IMR-90 (cell line): Measurements from ENCODE around the gene C2orf74. TPM values are rescaled to one million over a fixed set of nuclear protein-coding genes. Genes with fewer than 3 reads are reported as not detected.

ENCODE experiments used
- ATAC-seq: fragments of 200-7000 bp; cut with Tn5 transposase; 2 replicates; pipeline ENCODE4 v1.9.1; 2020; ENCODE audit warnings: low read depth, mild to moderate bottlenecking, moderate library complexity
- BruUV-seq: library from RNA; stranded (reverse); fragments of 400-500 nt; replicated peaks from 2 replicates; lab custom pipeline; 2021; lab: Mats Ljungman, UMichigan
- CTCF ChIA-PET: fragments of 300-600 bp; formaldehyde crosslinking; extraction: SDS; loops from one replicate; lab custom pipeline; 2021; ENCODE audit warnings: antibody characterized with exemption; lab: Yijun Ruan, JAX
- POLR2A ChIA-PET: fragments of 300-600 bp; sonication (Branson Sonifier 250); formaldehyde crosslinking; loops from one replicate; lab custom pipeline; 2022; ENCODE audit warnings: antibody characterized with exemption; ENCODE audit not compliant: unreplicated experiment; lab: Charles Lee
- DNase-seq: peaks from one replicate; pipeline ENCODE4 v3.0.0; 2013
- H2AFZ ChIP-seq: replicated peaks from 2 replicates; pipeline ENCODE3; 2013; ENCODE audit warnings: low read length, mild to moderate bottlenecking; ENCODE audit not compliant: poor library complexity
- H2AK5ac ChIP-seq: 2 replicates; pipeline ENCODE4 v1.6.1; 2013; ENCODE audit warnings: low read depth, low read length, inconsistent platforms
- H2AK9ac ChIP-seq: replicated peaks from 2 replicates; pipeline ENCODE3; 2013; ENCODE audit warnings: mild to moderate bottlenecking, low read depth, low read length, moderate library complexity; ENCODE audit not compliant: poor library complexity
- H2BK120ac ChIP-seq: 2 replicates; pipeline ENCODE4 v1.6.1; 2013; ENCODE audit warnings: low read depth, low read length, inconsistent platforms
- H2BK15ac ChIP-seq: 3 replicates; pipeline ENCODE4 v1.6.1; 2013; ENCODE audit warnings: low read depth, low read length, inconsistent platforms
- H2BK20ac ChIP-seq: 2 replicates; pipeline ENCODE4 v1.6.1; 2013; ENCODE audit warnings: low read depth, mild to moderate bottlenecking, inconsistent platforms, low read length, moderate library complexity
- H2BK5ac ChIP-seq: 2 replicates; pipeline ENCODE4 v1.6.1; 2013; ENCODE audit warnings: mild to moderate bottlenecking, low read depth, low read length, inconsistent platforms; ENCODE audit not compliant: poor library complexity, severe bottlenecking
- H3K14ac ChIP-seq: replicated peaks from 2 replicates; pipeline ENCODE4 v1.6.1; 2013; ENCODE audit warnings: low read depth, low read length, inconsistent platforms
- H3K18ac ChIP-seq: 2 replicates; pipeline ENCODE4 v1.6.1; 2013; ENCODE audit warnings: low read depth, low read length, control low read depth
- H3K23ac ChIP-seq: 2 replicates; pipeline ENCODE4 v1.6.1; 2013; ENCODE audit warnings: low read depth, low read length, inconsistent platforms
- H3K27ac ChIP-seq: 2 replicates; pipeline ENCODE4 v1.5.1; 2013; ENCODE audit warnings: mild to moderate bottlenecking, control low read depth, low read length; ENCODE audit not compliant: insufficient read depth
- H3K27me3 ChIP-seq: 2 replicates; pipeline ENCODE4 v1.6.1; 2013; ENCODE audit warnings: low read length; ENCODE audit not compliant: control insufficient read depth, insufficient read depth
- H3K36me3 ChIP-seq: 2 replicates; pipeline ENCODE4 v1.6.1; 2013; ENCODE audit warnings: low read length, mixed read lengths; ENCODE audit not compliant: control insufficient read depth, insufficient read depth
- H3K4ac ChIP-seq: 2 replicates; pipeline ENCODE4 v1.6.1; 2013; ENCODE audit warnings: low read depth, low read length, inconsistent platforms
- H3K4me1 ChIP-seq: 2 replicates; pipeline ENCODE4 v1.6.1; 2013; ENCODE audit warnings: low read length, mixed read lengths; ENCODE audit not compliant: control insufficient read depth, insufficient read depth
- H3K4me2 ChIP-seq: 2 replicates; pipeline ENCODE4 v1.6.1; 2013; ENCODE audit warnings: low read depth, mild to moderate bottlenecking, control low read depth, low read length, moderate library complexity
- H3K4me3 ChIP-seq: 2 replicates; pipeline ENCODE4 v1.5.1; 2013; ENCODE audit warnings: low read depth, mild to moderate bottlenecking, control low read depth, low read length, moderate library complexity; ENCODE audit not compliant: insufficient read depth
- H3K56ac ChIP-seq: 2 replicates; pipeline ENCODE4 v1.6.1; 2013; ENCODE audit warnings: low read length, inconsistent platforms; ENCODE audit not compliant: insufficient read depth; ENCODE audit errors: extremely low read depth
- H3K79me1 ChIP-seq, 2 experiments: 2 replicates each; pipeline ENCODE4 v1.6.1; 2013; ENCODE audit warnings: low read length in 2 of 2, inconsistent platforms in 1 of 2, low read depth in 1 of 2
- H3K9ac ChIP-seq: 2 replicates; pipeline ENCODE4 v1.6.1; 2013; ENCODE audit warnings: low read depth, low read length, control low read depth
- H3K9me1 ChIP-seq: 2 replicates; pipeline ENCODE4 v1.6.1; 2013; ENCODE audit warnings: low read length, inconsistent platforms; ENCODE audit not compliant: insufficient read depth
- H3K9me3 ChIP-seq: 2 replicates; pipeline ENCODE4 v1.6.1; 2013; ENCODE audit warnings: low read length; ENCODE audit not compliant: control insufficient read depth, insufficient read depth
- H4K20me1 ChIP-seq: 2 replicates; pipeline ENCODE4 v1.6.1; 2013; ENCODE audit warnings: low read length, inconsistent platforms; ENCODE audit not compliant: insufficient read depth
- H4K5ac ChIP-seq: 2 replicates; pipeline ENCODE4 v1.6.1; 2013; ENCODE audit warnings: mild to moderate bottlenecking, low read depth, low read length, control low read depth
- H4K8ac ChIP-seq, 2 experiments: 2 replicates each; pipeline ENCODE4 v1.6.1; 2013; ENCODE audit warnings: low read depth in 2 of 2, low read length in 2 of 2, control low read depth in 1 of 2, inconsistent platforms in 1 of 2
- H4K91ac ChIP-seq: 2 replicates; pipeline ENCODE4 v1.6.1; 2013; ENCODE audit warnings: low read depth, low read length, inconsistent platforms; ENCODE audit not compliant: insufficient read depth
- ELK1 ChIP-seq: fragments of 150-350 bp; IDR thresholded peaks from 2 replicates; pipeline ENCODE4 v1.6.1; 2016; ENCODE audit warnings: low read depth, mild to moderate bottlenecking, low read length, moderate library complexity, borderline replicate concordance
- FOS ChIP-seq: fragments of 150-350 bp; IDR thresholded peaks from 2 replicates; pipeline ENCODE4 v1.6.1; 2016; ENCODE audit warnings: low read depth, low read length
- MAFK ChIP-seq: IDR thresholded peaks from 2 replicates; pipeline ENCODE4 v1.6.1; 2012; ENCODE audit warnings: low read depth, low read length, improper control_type of control experiment
- MAZ ChIP-seq: IDR thresholded peaks from 2 replicates; pipeline ENCODE4 v1.6.1; 2012; ENCODE audit warnings: low read depth, mild to moderate bottlenecking, low read length, improper control_type of control experiment, moderate library complexity, borderline replicate concordance
- MXI1 ChIP-seq: IDR thresholded peaks from 2 replicates; pipeline ENCODE4 v1.6.1; 2012; ENCODE audit warnings: low read depth, mild to moderate bottlenecking, low read length, moderate library complexity, borderline replicate concordance
- RAD21 ChIP-seq: IDR thresholded peaks from 2 replicates; pipeline ENCODE4 v1.6.1; 2012; ENCODE audit warnings: low read length, improper control_type of control experiment
- SMC3 ChIP-seq: fragments of 150-350 bp; IDR thresholded peaks from 2 replicates; pipeline ENCODE4 v1.6.1; 2016; ENCODE audit warnings: low read depth, mild to moderate bottlenecking, antibody characterized with exemption, low read length, moderate library complexity
- WGBS, 2 experiments: methylation state at CpG; one replicate each; pipeline versions ENCODE4 v1.1.5 to v1.1.7; 2013; ENCODE audit warnings: missing lambda C conversion rate in 2 of 2; ENCODE audit not compliant: insufficient read length in 1 of 2; ENCODE audit errors: extremely low coverage in 2 of 2; 5-methylcytosine and 5-hydroxymethylcytosine counted together
- dilution Hi-C: fragments of 300-500 bp; cut with HindIII; formaldehyde crosslinking; loops from one replicate; pipeline ENCODE4 v1.14.3; 2018; ENCODE audit warnings: low sequenced_read_pairs; ENCODE audit not compliant: unreplicated experiment
- in situ Hi-C: fragments of 300-500 bp; cut with MboI; formaldehyde crosslinking; loops from 3 replicates; pipeline ENCODE4 v1.14.3; 2019; ENCODE audit warnings: low sequenced_read_pairs, inconsistent platforms, mixed read lengths
- intact Hi-C: fragments of 100-400 bp; cut with micrococcal nuclease; formaldehyde crosslinking; loops from 2 replicates; pipeline ENCODE4 v1.10.0; 2022
- polyA plus RNA-seq, 3 experiments: library from polyadenylated mRNA; depleted of rRNA; stranded (reverse); fragments of >200 nt; gene quantifications; 2 replicates each; pipeline ENCODE4 v1.2.3, GENCODE V29; 2012; ENCODE audit warnings: low replicate concordance in 1 of 3
- total RNA-seq: library from RNA; depleted of rRNA; stranded (reverse); fragments of >200 nt; gene quantifications from 2 replicates; pipeline ENCODE4 v1.2.3, GENCODE V29; 2012

C2orf74 gene
- total and polyA plus RNA-seq, 2 of the 4 experiments (the other 2 are of a cell fraction) = 8.4 to 21.9 TPM

DNA sequence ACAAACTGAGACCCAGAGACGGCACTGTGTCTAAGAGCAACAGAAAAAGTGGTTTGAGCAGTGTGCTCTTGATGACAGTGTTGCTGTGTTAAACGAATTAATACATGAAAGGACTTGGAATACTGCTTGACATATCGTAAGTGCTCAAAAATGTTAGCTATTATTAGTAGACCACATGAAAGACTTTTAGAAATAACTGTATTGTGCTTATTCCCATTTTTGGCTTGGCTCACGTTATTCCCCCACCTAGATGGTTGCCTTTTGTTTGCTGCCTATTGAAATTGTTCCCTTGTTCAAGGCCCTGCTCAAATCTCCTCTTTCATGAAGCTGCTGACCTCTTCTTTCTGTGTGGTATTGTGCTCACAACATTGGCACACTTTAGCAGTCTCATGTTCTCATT, 27.8 kb upstream of the C2orf74 start:
- Histone ChIP-seq H3K36me3 (no peaks in the 10 kb centered on the region), H2BK20ac (no peak overlapping the region), H3K4me1 (no peaks in the 10 kb centered on the region), H3K4ac (no peak overlapping the region), H4K20me1 (no peaks in the 10 kb centered on the region), H2AK5ac (no peak overlapping the region), H3K9ac (no peak overlapping the region), H4K5ac (no peak overlapping the region), H3K56ac (no peak overlapping the region), H2AK9ac (no peak overlapping the region), H3K9me3 (no peaks in the 10 kb centered on the region), H2BK15ac (no peak overlapping the region), H4K91ac (no peak overlapping the region), H2BK5ac (no peak overlapping the region), H3K23ac (no peak overlapping the region), H3K9me1 (no peaks in the 10 kb centered on the region), H3K18ac (no peak overlapping the region), H3K27me3 (no peaks in the 10 kb centered on the region), H3K27ac (no peak overlapping the region), H3K4me3 (no peak overlapping the region), H2AFZ (no peak overlapping the region), H4K8ac (no peak overlapping the region), H3K14ac (no peak overlapping the region), H3K4me2 (no peak overlapping the region), H3K79me1 (no peaks in the 10 kb centered on the region), H2BK120ac (no peak overlapping the region)
- intact Hi-C loops = loop anchor here (2.0 kb wide), 2 partner anchors 525 to 659 kb away; no protein-coding TSS in a partner anchor
- 43% methylated on average over 1 of the region's 4 CpGs; no CpG with 5 or more reads in 1 of the 2 experiments for WGBS, 2 experiments
- BruUV-seq = no TSS peak
- ChIA-PET CTCF (interaction anchor here (1.3 kb wide), 1 partner anchor 523 kb away, joined by 4 read pairs; no protein-coding TSS in a partner anchor), POLR2A (no interaction called here)
- dilution Hi-C loops = no loop called here
- ATAC-seq (no peak), DNase-seq (no peak)
- TF ChIP-seq MAFK (no peak), RAD21 (no peak), ELK1 (no peak), MXI1 (no peak), FOS (no peak), SMC3 (no peak), MAZ (no peak)
- in situ Hi-C loops = no loop called here
